SIG-M5 (cell line): ENCODE results near the gene TRPC1.
"Not testable (repeated sequence)": the region's sequence is repeated elsewhere in the genome, so short reads cannot be mapped to it uniquely, and the experiment has no call there.

Experiments
- DNase-seq: peaks from one replicate; lab custom pipeline; 2025; lab: John Stamatoyannopoulos, UW

TRPC1 gene

DNA sequence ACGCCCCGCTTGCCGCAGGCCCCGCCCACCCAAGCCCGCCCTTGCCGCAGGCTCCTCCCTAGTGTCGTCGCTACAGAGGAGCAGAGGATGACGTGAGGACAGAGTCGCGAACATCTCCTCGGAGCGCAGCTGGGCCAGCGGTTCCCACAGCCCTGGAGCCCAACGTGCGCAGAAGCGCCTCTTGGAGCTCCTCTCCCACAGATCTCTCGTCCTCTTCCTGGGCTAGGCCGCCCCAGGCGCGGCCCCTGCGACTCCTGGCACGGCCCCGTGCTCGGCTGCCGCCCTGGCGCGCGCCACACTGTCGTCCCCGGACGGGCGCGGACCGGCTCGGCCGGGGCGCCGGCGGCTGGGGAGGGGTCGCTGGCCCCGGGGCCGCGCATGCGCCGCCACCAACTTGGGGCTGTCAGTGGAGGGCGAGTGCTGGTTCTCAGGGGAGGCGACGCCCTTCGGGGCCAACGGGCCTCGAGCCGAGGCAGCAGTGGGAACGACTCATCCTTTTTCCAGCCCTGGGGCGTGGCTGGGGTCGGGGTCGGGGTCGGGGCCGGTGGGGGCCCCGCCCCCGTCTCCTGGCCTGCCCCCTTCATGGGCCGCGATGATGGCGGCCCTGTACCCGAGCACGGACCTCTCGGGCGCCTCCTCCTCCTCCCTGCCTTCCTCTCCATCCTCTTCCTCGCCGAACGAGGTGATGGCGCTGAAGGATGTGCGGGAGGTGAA lies at the start of gene TRPC1:
Gene TRPC1, plus strand, starts transcription at position 67 of the 714 bp plus-strand sequence. Its CDS starts 526 bp downstream, at position 593.
- peak; percentile 64 for DNase-seq

DNA sequence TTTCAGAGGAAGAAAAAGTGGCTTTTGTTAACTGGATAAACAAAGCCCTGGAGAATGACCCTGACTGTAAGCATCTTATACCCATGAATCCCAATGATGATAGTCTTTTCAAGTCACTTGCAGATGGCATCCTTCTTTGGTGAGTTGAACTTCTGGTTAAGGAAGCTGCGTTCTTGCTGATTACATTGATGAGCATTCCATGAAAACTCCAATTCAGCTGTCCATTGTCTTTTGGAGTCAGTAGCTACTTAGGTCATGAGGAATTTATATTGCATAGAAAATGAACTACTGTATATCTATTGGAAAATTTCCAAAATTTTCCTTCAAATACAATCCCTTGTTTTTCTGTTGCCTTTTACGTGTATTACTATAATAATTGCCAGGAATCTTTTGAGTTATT lies 47.7 kb upstream of the TRPC1 start:
- DNase-seq, result no peak

DNA sequence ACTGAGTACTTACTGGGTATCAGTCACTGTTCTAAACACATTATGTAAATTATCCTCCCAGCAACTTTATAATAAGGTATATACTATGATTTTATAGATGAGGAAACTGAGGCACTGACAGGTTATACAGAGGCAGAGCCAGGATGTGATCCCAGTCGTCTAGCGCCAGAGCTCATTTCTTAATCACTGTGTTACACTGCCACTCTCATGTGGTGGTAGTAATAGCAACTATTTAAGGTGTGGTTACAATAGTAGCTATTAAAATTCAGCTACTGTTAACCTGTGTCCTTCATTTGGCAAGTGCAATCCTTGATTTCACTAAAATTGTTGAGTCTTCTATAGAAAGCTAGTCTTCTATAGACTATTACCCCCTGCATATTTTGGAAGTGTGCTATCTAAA lies 43.1 kb upstream of the TRPC1 start:
- DNase-seq, result no peak

GRCh38 chr3:142690613-142691012 lies 33.2 kb upstream of the TRPC1 start:
- DNase-seq, result no peak

DNA sequence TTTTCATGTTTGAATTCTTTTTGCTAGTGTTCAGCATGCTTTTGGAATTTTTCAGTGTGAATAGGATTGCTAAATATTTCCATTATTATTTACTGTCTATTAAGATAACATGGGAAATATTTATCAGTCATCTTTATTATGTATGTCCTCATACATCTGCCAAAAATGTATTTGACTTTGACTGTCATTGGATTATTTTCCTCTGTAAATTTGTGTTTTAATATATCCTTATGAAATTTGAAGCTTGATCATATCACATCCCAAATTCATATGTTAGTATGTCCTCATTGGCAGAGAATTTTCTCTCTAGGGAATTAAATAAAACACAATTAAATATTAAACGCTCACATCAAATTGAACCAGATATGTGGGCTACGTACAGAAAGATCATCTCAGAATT lies 32.3 kb upstream of the TRPC1 start:
- DNase-seq, result no peak

- no peak for DNase-seq
Measured at GRCh38 chr3:142693136-142693853, 30.5 kb upstream of the TRPC1 start.

DNA sequence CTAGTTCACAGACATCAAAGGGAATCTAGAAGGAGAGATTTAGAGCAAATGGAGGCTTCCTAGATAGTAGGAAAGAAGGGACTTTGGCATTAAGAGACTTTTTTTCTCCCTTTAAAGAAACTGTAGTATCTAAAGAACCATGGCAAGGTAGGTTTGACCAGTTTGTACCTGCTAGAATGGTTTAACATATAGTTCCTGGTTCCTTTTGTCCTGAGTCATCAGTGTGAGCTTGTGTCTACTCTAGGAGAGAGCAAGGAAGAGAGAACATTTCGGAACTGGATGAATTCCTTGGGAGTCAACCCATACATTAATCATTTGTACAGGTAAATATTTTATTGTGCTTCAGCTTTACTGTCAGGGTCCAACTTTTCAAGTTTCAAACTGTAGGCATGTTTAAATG lies 29.6 kb upstream of the TRPC1 start:
- DNase-seq, result no peak

GRCh38 chr3:142705198-142705597 lies 18.6 kb upstream of the TRPC1 start:
- DNase-seq, result no peak

GRCh38 chr3:142706321-142707127 lies 17.3 kb upstream of the TRPC1 start:
- no peak for DNase-seq

DNA sequence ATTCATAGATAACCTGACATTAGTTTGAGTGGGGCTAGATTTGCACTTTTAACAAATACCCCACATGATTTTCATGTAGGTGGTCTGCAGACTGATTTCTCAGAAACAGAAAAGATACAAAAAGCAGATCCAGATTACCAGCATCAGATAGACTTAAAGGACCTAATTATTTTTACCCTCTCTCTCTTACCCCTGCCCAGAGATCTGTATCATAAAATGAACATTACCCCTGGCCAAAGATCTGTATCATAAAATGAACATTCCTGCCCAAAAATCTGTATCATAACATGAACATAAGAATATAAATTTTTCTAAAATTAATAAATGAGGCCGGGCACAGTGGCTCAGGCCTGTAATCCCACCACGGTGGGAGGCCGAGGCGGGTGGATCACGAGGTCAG lies 14.6 kb upstream of the TRPC1 start:
- DNase-seq, result no peak

- DNase-seq, result not testable (repeated sequence)
Measured at GRCh38 chr3:142714882-142715281, 9.0 kb upstream of the TRPC1 start.

DNA sequence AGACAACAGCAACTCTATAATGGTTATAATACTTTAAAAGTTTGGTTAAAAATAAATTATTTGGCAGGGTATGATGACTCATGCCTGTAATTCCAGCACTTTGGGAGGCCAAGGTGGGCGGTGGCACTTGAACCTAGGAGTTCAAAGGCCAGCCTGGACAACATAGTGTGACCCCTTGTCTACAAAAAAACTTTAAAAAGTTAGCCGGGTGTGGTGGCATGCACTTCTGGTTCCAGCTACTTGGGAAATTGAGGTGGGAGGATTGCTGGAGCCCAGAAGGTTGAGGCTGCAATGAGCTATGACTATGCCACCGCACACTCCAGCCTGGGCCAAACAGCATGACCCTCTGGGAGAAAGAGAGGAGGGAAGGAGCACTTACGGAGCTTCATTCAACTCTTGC lies 7.7 kb upstream of the TRPC1 start:
- DNase-seq, result no peak

- no peak for DNase-seq
Measured at GRCh38 chr3:142723665-142723967, 218 bp upstream of the TRPC1 start.

- no peak for DNase-seq
Measured at GRCh38 chr3:142724682-142725356, 985 bp downstream of the TRPC1 start.

DNA sequence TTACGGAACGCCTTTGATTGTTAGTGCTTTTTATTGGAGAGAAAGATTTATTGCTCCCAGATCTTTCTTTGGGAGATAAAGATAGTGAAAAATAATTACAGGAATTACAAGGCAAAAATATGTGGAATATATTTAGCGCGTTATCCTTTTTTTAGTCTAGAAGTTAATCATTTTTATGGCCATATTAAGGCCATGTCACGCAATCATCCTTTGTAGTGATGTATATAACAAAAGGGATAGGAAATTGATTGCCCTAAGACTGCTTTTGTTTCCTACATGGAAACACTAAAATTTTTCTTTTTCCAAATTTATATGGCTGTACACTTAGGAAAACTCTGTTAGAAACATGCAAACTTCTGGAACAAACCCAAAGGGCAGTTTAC lies 1.5 kb downstream of the TRPC1 start:
- DNase-seq, result no peak

DNA sequence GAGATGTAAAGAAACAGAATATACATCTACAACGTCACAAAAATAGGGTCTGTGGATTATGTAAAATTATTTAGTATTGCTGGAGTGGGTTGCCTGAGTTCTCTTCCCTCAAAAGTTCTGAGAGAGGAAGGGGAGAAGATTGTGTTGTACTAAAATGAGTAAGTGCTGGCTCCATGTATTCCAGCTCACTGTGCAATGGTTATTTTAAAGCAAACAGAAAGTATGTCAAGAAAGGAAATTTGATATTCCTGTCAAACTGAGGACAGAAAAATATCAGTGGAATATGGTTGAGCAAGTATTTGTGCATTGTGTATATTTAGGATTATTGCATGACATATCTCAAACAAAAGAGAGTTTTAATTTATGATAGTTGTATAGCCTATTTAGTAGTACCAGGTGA lies 2.2 kb downstream of the TRPC1 start:
- no peak for DNase-seq

DNA sequence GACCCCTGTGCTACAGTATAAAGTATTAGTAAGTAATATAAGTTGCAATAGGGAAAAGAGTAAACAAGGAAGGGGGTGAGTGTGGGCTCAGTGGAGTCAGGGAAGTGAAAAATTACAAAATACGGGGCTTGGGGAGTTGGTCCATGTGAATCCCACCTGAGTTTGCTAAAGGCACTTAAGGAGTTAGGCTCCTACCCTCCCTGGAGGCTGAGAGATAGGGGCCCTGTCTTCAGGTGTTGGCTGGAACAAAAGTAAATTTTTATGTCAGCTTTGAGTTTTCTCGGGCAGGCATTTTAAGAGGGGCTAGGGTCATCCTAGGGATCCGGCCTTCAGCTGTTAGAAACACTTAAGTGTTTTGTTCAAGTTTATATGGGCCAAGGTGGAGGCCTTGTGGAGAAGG lies 8.2 kb downstream of the TRPC1 start:
- no peak for DNase-seq

- DNase-seq, result no peak
Measured at GRCh38 chr3:142734834-142735233, 11.0 kb downstream of the TRPC1 start.

DNA sequence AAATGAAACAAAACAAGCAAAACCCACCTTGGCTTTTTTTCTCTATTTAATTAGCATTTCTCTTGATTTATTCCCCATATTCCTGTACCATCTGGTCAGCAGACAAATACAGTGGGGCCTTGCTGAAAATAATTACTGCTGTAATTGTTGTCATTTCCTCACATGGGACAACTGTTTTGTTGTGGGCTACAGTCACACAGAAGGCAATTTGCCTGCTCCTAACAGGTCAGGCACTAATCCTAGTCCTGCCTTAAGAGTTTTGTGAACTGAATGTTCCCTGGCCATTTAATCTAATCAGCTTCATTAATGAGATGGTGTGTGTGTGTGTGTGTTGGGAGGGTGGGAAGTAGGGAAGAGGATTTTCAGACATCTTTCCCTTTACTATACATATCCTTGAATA lies 11.6 kb downstream of the TRPC1 start:
- no peak for DNase-seq

DNA sequence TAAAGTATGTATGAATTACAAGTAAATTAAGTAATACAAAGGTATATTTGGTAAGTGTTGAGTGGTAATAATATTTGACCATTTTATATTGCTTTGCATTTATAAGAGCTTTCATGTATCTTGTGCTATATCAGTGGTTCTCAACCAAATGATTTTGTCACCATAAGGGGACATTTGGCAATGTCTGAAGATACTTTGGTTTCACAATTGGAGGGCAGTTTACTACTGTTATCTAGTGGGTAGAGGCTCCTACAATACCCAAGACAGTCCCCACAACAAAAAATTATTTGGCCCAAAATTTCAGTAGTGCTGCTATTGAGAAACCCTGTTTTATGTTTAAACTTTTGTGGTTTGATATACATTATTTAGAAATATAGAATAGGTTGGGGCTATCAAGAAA lies 14.6 kb downstream of the TRPC1 start:
- DNase-seq, result no peak

GRCh38 chr3:142746646-142747045 lies 22.8 kb downstream of the TRPC1 start:
- DNase-seq, result no peak

DNA sequence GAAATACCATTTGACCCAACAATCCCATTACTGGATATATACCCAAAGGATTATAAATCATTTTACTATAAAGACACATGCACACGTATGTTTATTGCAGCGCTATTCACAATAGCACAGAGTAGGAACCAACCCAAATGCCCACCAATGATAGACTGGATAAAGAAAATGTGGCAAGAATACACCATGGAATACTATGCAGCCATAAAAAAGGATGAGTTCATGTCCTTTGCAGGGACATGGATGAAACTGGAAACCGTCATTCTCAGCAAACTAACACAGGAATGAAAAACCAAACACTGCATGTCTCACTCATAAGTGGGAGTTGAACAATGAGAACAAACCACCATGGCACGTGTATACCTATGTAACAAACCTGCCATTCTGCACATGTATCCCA lies 26.7 kb downstream of the TRPC1 start:
- not testable (repeated sequence) for DNase-seq

GRCh38 chr3:142752605-142753004 lies 28.8 kb downstream of the TRPC1 start:
- not testable (repeated sequence) for DNase-seq
